Stomach smooth muscle (tissue), 2 donors: Measurements from ENCODE around the gene COX19.
"Not testable (repeated sequence)": the region's sequence is repeated elsewhere in the genome, so short reads cannot be mapped to it uniquely, and the experiment has no call there.

ENCODE experiments used
- H3K27ac ChIP-seq: one replicate; pipeline ENCODE4 v1.7.0; 2013; ENCODE audit warnings: mild to moderate bottlenecking, low read length, inconsistent platforms
- H3K27me3 ChIP-seq, 2 donors: one replicate each; pipeline ENCODE4 v1.7.0; 2013; ENCODE audit warnings: low read length in 2 of 2; ENCODE audit not compliant: insufficient read depth in 2 of 2, control insufficient read depth in 1 of 2
- H3K36me3 ChIP-seq, 2 donors: one replicate each; pipeline ENCODE4 v1.7.0; 2013; ENCODE audit warnings: low read length in 2 of 2; ENCODE audit not compliant: control insufficient read depth in 2 of 2, insufficient read depth in 2 of 2
- H3K4me1 ChIP-seq: one replicate; pipeline ENCODE4 v1.7.0; 2013; ENCODE audit warnings: low read length; ENCODE audit not compliant: control insufficient read depth, insufficient read depth
- H3K4me3 ChIP-seq, 2 donors: one replicate each; pipeline ENCODE4 v1.7.0; 2013; ENCODE audit warnings: low read length in 2 of 2
- H3K9ac ChIP-seq, 2 donors: one replicate each; pipeline ENCODE4 v1.7.0; 2013; ENCODE audit warnings: low read length in 2 of 2, mild to moderate bottlenecking in 1 of 2
- H3K9me3 ChIP-seq, 2 donors: one replicate each; pipeline ENCODE4 v1.7.0; 2013; ENCODE audit warnings: low read length in 2 of 2; ENCODE audit not compliant: control insufficient read depth in 2 of 2
- donor health status: healthy.
- donor health status: Pancreatic carcinoma.

The COX19 gene

DNA sequence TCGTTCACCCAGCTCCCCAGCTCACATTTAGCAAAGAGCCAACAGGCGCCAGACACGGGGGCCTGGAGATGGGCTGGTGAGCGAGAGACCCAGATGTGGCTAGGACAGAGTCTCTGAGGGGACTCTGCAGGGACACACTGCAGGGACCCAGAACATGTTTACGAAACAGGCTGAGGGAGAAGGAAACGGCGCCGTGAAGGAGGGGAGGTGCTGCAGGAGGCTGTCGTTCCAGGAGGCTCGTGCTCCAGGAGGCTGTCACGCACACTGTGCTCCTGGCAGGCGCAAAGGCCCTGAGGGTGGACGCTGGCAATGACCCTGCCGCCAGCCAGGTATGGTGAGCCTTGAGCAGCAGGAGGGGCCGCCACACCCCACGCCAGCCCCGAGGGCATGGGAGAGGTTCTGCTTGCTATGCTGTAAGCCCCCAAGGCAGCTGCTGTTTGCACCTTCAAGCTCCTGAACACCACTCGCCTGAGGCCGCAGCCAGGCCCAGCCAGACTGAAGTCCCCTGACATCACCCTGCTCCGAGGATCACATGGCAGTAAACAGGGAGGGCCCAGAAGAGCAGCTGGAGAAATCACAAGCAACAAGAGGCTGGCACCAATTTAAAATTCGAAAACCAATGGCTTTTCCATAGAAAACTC is 48.2 kb downstream of the COX19 start:
- Histone ChIP-seq H3K9ac (no peak overlapping the region), H3K27ac (peak overlapping the region; percentile 6), H3K27me3 (no peaks in the 10 kb centered on the region), H3K9me3 (no peaks in the 10 kb centered on the region), H3K4me3 (no peak overlapping the region), H3K4me1 (peaks cover 26% of the 10 kb centered on the region), H3K36me3 (no peaks in the 10 kb centered on the region)

DNA sequence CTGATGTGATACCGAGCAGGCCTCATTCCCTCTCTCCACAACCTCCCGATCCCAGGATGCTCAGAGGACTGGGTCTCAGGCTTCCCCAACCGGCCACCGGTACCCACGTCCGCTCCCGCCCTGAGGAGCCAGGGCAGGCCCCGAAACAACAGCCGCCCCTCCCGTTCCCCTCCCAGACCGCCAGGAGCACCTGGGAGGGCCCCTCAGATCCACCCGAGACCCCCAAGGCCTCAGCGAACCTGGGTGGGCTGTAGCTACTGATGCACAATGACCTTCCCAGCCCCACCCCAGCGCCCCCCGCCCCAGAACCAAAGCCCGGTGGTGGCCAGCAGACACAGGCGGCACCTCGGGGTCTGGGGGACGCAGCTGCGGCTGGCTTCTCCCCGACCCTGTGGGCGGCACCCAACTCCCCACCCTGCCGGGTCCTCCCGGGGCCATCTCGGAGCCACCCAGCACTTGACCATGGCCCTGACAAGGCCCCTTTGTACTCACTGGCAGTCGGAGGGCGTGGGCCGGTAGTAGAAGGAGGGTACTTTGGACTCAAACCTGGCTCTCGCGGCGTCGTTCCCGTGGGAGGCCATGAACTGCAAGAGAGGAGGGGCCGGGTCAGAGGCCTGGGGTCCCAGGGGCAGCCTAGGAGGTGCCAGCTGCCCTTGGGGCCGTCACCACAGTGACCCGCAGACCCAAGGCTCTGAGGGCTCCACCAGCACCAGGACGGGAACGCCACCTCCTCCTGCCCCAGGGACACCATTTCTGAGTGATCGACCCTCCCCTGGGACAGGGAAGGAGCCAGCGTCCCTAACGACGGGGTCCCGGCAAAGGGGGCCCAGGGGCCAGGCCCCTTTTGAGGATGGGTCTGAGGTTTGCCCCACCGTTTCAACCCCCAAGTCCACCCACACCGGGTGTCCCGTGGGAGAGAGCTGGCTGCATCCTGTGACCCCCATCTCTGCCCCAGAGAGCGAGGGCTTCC is 49.0 kb downstream of the COX19 start:
- peaks cover 29% of the 10 kb centered on the region for H3K4me1 ChIP-seq
- no peaks in the 10 kb centered on the region for H3K27me3 ChIP-seq
- no peak overlapping the region for H3K27ac ChIP-seq

DNA sequence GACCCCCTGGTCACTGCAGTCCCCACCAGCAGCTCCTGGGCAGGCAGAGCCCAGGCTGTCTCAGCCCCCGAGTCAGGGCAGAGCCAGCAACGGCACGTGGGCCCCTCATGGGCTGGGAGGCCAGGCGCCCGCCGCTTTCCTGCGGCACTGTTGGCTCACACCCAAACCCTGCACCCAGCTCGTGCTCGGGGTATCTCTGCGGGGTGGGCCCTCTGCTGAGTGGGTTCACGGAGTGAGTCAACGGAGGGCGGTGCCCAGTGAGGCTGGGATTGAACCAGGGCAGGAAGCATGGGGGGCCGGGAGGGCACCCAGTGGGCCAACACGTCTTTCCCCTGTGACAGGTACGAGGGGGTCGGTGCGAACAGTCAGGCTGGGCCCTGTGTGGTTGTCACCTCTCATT is 49.7 kb downstream of the COX19 start:
- H3K27me3 ChIP-seq: no peaks in the 10 kb centered on the region
- H3K27ac ChIP-seq: no peak overlapping the region

More for the DNA sequence above, 49.0 kb downstream of the COX19 start:
- Histone ChIP-seq H3K4me3 (no peak overlapping the region), H3K9ac (no peak overlapping the region), H3K9me3 (no peaks in the 10 kb centered on the region), H3K36me3 (no peaks in the 10 kb centered on the region)

DNA sequence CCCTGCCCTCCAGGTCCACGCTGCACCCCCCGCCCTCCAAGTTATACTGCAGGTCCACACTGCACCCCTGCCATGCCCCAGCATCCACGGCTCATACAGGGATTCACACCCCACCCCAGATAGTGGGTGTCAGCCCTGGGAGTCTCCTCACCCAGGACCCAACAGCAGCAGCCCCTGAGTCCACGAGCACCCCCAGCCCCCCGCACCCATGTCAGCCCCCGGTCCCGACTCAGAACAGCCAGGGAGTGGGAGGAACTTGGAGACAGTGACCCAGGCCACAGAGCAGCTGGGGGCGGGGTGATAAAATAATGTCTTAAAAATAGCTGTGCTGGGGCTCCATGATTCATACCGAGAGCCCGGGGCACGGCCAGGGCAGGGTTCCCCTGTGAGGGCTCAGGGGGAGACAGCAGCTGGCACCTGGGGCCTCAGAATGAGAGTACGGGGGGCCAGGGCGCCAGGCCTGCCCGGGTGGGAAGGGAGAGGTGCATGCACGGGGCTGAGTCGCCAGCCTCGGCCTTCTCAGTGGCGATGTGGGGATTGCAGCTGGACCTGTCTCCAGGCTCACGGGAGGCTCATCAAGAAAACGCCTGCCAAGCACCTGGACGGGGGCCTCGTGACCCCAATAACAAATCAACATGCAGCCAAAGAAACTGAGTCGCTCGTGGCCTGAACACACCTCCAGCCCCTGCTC is 50.7 kb downstream of the COX19 start:
- Histone ChIP-seq H3K27ac (no peak overlapping the region), H3K9me3 (no peaks in the 10 kb centered on the region), H3K4me1 (peaks cover 29% of the 10 kb centered on the region), H3K9ac (no peak overlapping the region), H3K36me3 (no peaks in the 10 kb centered on the region), H3K4me3 (no peak overlapping the region), H3K27me3 (no peaks in the 10 kb centered on the region)

More for the DNA sequence above, 49.7 kb downstream of the COX19 start:
- Histone ChIP-seq H3K4me1 (peaks cover 29% of the 10 kb centered on the region), H3K9me3 (no peaks in the 10 kb centered on the region), H3K4me3 (no peak overlapping the region), H3K36me3 (no peaks in the 10 kb centered on the region), H3K9ac (peak overlapping the region in 1 of 2 donors; percentile 5)

DNA sequence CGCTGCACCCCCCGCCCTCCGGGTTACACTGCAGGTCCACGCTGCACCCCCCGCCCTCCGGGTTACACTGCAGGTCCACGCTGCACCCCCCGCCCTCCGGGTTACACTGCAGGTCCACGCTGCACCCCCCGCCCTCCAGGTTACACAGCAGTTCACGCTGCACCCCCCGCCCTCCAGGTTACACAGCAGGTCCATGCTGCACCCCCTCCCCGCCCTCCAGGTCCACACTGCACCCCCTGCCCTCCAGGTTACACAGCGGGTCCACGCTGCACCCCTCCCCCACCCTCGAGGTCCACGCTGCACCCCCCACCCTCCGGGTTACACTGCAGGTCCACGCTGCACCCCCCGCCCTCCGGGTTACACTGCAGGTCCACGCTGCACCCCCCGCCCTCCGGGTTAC is 51.3 kb downstream of the COX19 start:
- not testable (repeated sequence) for H3K9me3 ChIP-seq, H3K4me3 ChIP-seq, H3K27me3 ChIP-seq, H3K36me3 ChIP-seq, H3K9ac ChIP-seq, H3K27ac ChIP-seq
- peaks cover 26% of the 10 kb centered on the region for H3K4me1 ChIP-seq

DNA sequence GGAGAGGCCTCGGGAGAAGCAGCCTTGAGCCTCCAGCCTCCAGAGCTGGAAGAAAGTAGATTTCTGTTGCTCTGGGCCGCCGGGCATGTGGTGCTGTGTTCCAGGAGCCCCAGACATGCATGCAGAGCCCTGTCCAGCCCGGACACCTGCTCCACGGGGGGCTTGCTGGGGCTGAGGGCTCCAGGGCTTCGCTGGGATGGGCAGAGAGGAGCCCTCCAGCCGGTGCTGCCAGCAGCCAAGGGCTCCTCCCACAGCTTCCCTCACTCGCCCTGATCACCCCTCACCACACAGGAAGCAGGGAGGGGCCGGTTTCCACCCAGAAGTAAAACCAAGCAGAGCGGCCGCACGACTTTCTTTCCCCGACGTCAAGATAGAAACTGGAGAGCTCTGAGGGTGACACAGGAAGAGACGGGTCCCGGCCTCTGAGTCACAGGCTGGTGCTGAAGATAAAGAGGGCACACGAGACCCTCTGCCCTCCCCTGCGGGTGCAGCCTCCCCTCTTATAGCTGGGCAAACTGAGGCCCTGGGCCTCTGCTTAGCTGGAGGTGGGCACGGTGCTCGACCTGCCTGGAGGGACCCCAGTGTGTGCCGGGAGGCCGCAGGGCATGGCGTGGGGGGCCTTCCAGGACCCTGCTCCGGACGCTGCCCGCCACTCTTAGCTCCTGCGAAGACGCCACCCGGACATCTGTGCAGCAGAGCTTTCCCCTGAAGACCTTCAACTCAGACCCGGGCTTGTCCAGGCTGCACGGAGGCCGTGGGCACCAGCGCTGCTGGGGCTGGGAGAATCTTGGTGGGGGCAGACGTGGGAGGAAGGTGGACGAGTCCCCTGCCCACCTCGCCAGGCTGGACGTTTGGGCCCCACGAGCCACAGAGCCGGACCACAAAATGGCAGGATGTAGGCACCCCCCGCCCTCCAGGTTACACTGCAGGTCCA is 52.0 kb downstream of the COX19 start:
- H3K27me3 ChIP-seq: no peaks in the 10 kb centered on the region
- H3K9me3 ChIP-seq: no peaks in the 10 kb centered on the region
- peaks cover 0 to 4% of the 10 kb centered on the region in 2 donors for H3K36me3 ChIP-seq
- peaks cover 20% of the 10 kb centered on the region for H3K4me1 ChIP-seq
- no peak overlapping the region for H3K9ac ChIP-seq
- no peak overlapping the region for H3K4me3 ChIP-seq
- no peak overlapping the region for H3K27ac ChIP-seq

DNA sequence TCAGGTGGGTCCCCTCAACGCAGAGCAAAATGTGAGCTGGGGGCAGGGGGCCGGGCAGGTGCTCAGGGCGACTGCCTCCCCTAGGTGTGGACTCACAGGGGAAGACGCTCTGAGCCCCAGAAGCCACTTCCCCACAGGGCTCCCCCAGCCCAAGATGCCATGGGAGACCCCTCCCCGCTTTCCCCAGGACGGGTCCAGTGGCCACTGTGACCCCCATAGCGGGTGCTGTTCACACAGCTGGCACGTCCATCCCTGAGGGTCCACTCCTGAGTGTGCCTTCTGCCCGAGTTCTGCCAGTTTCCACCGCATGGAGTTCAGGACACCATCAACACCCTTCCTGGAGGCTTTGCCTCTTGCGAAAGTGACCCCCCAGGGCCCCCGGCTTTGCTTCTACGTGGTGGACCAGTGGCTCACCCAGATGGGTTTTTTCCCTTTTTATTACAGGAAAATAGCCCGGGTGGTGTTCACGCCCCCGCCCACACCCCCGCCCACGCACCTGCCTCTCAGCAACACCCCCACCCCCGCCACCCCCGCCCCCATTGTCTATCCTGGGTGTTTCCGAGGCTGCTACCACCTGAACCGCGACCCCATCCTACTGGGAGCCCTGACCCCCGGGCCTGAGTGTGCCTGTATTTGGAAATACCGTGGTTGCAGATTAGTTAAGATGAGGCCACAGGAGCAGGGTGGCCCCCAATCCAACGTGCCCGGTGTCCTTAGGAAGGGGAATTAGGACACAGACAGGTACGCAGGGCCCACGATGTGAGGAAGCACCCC is 52.8 kb downstream of the COX19 start:
- Histone ChIP-seq H3K9me3 (no peaks in the 10 kb centered on the region), H3K4me1 (peaks cover 18% of the 10 kb centered on the region), H3K4me3 (no peak overlapping the region), H3K27ac (no peak overlapping the region), H3K36me3 (peaks cover 0 to 4% of the 10 kb centered on the region in 2 donors), H3K27me3 (no peaks in the 10 kb centered on the region), H3K9ac (no peak overlapping the region)

DNA sequence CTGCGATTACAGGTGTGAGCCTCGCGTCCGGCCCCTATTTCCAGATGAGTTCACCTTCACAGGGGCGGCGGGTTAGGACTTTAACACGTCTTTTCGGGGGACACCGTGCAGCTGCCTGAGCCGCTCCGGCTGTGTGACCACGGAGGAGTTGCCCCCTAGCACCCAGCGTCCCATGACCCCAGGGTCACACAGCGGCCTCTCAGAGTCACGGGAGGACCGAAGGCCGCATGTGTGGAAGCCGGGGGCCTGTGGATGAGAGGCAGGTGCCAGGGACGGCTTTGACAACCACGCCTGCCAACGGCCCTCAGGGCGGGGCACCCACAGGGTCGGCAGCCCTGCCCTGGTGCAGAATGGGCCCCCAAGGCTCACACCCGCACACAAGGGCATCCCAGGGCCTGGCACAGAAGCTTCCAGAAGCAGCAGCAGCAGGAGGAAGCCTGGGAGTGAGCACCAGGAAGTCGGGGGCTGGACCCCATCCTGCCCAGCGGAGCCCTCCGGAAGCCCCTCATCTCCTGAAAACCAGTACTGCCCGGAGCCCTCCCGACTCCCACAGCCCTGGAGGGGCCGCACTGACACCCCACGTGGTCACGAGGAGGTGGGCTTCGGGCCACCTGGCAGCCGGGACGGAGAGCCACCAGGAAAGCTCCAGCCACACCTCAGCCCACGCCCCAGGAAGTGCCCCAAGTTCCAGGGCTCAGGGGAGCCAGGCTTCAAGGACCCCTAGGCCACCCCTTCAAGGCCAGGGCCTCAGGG is 53.6 kb downstream of the COX19 start:
- no peaks in the 10 kb centered on the region for H3K9me3 ChIP-seq
- H3K36me3 ChIP-seq: peaks cover 0 to 4% of the 10 kb centered on the region in 2 donors
- H3K27ac ChIP-seq: no peak overlapping the region
- no peaks in the 10 kb centered on the region for H3K27me3 ChIP-seq
- H3K9ac ChIP-seq: no peak overlapping the region
- no peak overlapping the region for H3K4me3 ChIP-seq
- H3K4me1 ChIP-seq: peaks cover 19% of the 10 kb centered on the region

DNA sequence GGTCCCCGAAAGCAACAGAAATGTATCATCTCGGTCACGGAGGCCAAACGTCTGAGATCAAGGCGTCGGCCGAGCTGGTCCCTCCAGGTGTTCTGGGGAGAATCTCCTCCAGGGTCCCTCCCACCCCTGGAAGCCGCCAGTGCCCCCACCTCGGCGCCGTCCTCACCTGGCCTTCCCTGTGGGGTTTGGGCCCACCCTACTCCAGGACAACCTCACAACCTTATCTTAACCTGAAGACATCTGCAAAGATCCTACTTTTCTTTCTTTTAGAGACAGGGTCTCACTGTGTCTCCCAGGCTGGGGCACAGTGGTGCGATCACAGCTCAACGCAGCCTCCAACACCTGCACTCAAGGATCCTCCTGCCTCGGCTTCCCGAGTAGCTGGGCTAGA is 54.3 kb downstream of the COX19 start:
- Histone ChIP-seq H3K9ac (no peak overlapping the region), H3K27me3 (no peaks in the 10 kb centered on the region), H3K9me3 (no peaks in the 10 kb centered on the region), H3K27ac (no peak overlapping the region), H3K4me1 (peaks cover 26% of the 10 kb centered on the region), H3K36me3 (peaks cover 0 to 4% of the 10 kb centered on the region in 2 donors), H3K4me3 (no peak overlapping the region)
